Fibroblast of skin of right biceps (primary cell): ENCODE measurements around the gene TRAM2.

Experiments
- DNase-seq: peaks from one replicate; pipeline ENCODE4 v3.0.0-alpha.2; 2013

Gene TRAM2

GRCh38 chr6:52594221-52594620 lies 17.4 kb upstream of the TRAM2 start:
- no peak for DNase-seq

GRCh38 chr6:52591832-52592231 lies 15.0 kb upstream of the TRAM2 start:
- DNase-seq, result no peak

- peak; percentile 59 for DNase-seq
Observed at GRCh38 chr6:52590152-52590891, 13.5 kb upstream of the TRAM2 start.

- no peak for DNase-seq
Observed at GRCh38 chr6:52588710-52589091, 11.8 kb upstream of the TRAM2 start.

GRCh38 chr6:52588087-52588709 lies 11.3 kb upstream of the TRAM2 start:
- DNase-seq, result no peak

- no peak for DNase-seq
Observed at GRCh38 chr6:52587001-52587400, 10.1 kb upstream of the TRAM2 start.

GRCh38 chr6:52584203-52584602 lies 7.3 kb upstream of the TRAM2 start:
- DNase-seq, result no peak

GRCh38 chr6:52582996-52583395 lies 6.1 kb upstream of the TRAM2 start:
- no peak for DNase-seq

GRCh38 chr6:52582446-52582845 lies 5.6 kb upstream of the TRAM2 start:
- no peak for DNase-seq

GRCh38 chr6:52580905-52581304 lies 4.0 kb upstream of the TRAM2 start:
- DNase-seq, result no peak

- DNase-seq, result no peak
Observed at GRCh38 chr6:52579006-52579660, 2.3 kb upstream of the TRAM2 start.

GRCh38 chr6:52577778-52578463 lies 1.1 kb upstream of the TRAM2 start:
- no peak for DNase-seq

- DNase-seq, result peak; percentile 85
Observed at GRCh38 chr6:52576392-52577021, 353 bp downstream of the TRAM2 start.

GRCh38 chr6:52576054-52576391 lies 837 bp downstream of the TRAM2 start:
- DNase-seq, result no peak

GRCh38 chr6:52575502-52575892 lies 1.4 kb downstream of the TRAM2 start:
- peak; percentile 58 for DNase-seq

- peak; percentile 75 for DNase-seq
Observed at GRCh38 chr6:52574709-52575501, 2.0 kb downstream of the TRAM2 start.

GRCh38 chr6:52573295-52573694 lies 3.6 kb downstream of the TRAM2 start:
- DNase-seq, result peak; percentile 76

GRCh38 chr6:52572536-52572935 lies 4.3 kb downstream of the TRAM2 start:
- no peak for DNase-seq

GRCh38 chr6:52571099-52571755 lies 5.6 kb downstream of the TRAM2 start:
- DNase-seq, result no peak

GRCh38 chr6:52570291-52570700 lies 6.6 kb downstream of the TRAM2 start:
- peak; percentile 76 for DNase-seq

GRCh38 chr6:52568320-52568719 lies 8.5 kb downstream of the TRAM2 start:
- DNase-seq, result no peak

- DNase-seq, result peak; percentile 71
Observed at GRCh38 chr6:52566853-52567279, 10.0 kb downstream of the TRAM2 start.
